Daoy (cell line): ENCODE results near the gene ARMC3. TPM values are rescaled to one million over a fixed set of nuclear protein-coding genes. Genes with fewer than 3 reads are reported as not detected.

Source experiments
- DNase-seq: peaks from one replicate; pipeline ENCODE4 v3.0.0-alpha.2; 2015; ENCODE audit warnings: low read depth
- total RNA-seq: library from RNA; depleted of rRNA; stranded (reverse); fragments of >200 nt; shearing (Covaris generic); gene quantifications from 2 replicates; pipeline ENCODE4 v1.2.3, GENCODE V29; 2014

Gene ARMC3
- total RNA-seq, 1 experiment from 2014 or later: not detected

GRCh38 chr10:22990443-22990842 is 62.6 kb downstream of the ARMC3 start:
- DNase-seq: no peak

GRCh38 chr10:22992075-22992474 is 64.2 kb downstream of the ARMC3 start:
- no peak for DNase-seq

GRCh38 chr10:22992621-22993020 is 64.8 kb downstream of the ARMC3 start:
- no peak for DNase-seq

- no peak for DNase-seq
These were observed 65.5 kb downstream of the ARMC3 start for GRCh38 chr10:22993314-22993713.

GRCh38 chr10:22997096-22997495 is 69.2 kb downstream of the ARMC3 start:
- DNase-seq: peak; percentile 19

GRCh38 chr10:22998091-22998490 is 70.2 kb downstream of the ARMC3 start:
- DNase-seq: no peak

GRCh38 chr10:22999942-23000341 is 72.1 kb downstream of the ARMC3 start:
- no peak for DNase-seq

GRCh38 chr10:23001901-23002516 is 74.2 kb downstream of the ARMC3 start:
- no peak for DNase-seq

- no peak for DNase-seq
These were observed 77.3 kb downstream of the ARMC3 start for GRCh38 chr10:23005150-23005549.

GRCh38 chr10:23013581-23014335 is 85.9 kb downstream of the ARMC3 start:
- no peak for DNase-seq

GRCh38 chr10:23015021-23015707 is 87.3 kb downstream of the ARMC3 start:
- DNase-seq: no peak

GRCh38 chr10:23016636-23017035 is 88.8 kb downstream of the ARMC3 start:
- DNase-seq: no peak

GRCh38 chr10:23019633-23020032 is 91.8 kb downstream of the ARMC3 start:
- DNase-seq: no peak

GRCh38 chr10:23021430-23021829 is 93.6 kb downstream of the ARMC3 start:
- DNase-seq: no peak

- no peak for DNase-seq
These were observed 96.1 kb downstream of the ARMC3 start for GRCh38 chr10:23024002-23024401.

- DNase-seq: no peak
These were observed 103.5 kb downstream of the ARMC3 start for GRCh38 chr10:23031318-23031717.

GRCh38 chr10:23034790-23035189 is 106.9 kb downstream of the ARMC3 start:
- DNase-seq: no peak

GRCh38 chr10:23035569-23035968 is 107.7 kb downstream of the ARMC3 start:
- peak; percentile 4 for DNase-seq

- DNase-seq: no peak
These were observed 109.3 kb downstream of the ARMC3 start for GRCh38 chr10:23037152-23037551.

GRCh38 chr10:23037561-23037960 is 109.7 kb downstream of the ARMC3 start:
- no peak for DNase-seq

GRCh38 chr10:23038172-23038571 is 110.3 kb downstream of the ARMC3 start:
- no peak for DNase-seq

GRCh38 chr10:23040002-23040401 is 112.1 kb downstream of the ARMC3 start:
- no peak for DNase-seq

- DNase-seq: no peak
These were observed 118.2 kb downstream of the ARMC3 start for GRCh38 chr10:23046027-23046426.
